NCI-H187 (cell line): ENCODE measurements around the gene BMP4.

Experiments used
- DNase-seq, 2 experiments: peaks; one replicate each; lab custom pipeline; 2025; lab: John Stamatoyannopoulos, UW

Gene BMP4

DNA sequence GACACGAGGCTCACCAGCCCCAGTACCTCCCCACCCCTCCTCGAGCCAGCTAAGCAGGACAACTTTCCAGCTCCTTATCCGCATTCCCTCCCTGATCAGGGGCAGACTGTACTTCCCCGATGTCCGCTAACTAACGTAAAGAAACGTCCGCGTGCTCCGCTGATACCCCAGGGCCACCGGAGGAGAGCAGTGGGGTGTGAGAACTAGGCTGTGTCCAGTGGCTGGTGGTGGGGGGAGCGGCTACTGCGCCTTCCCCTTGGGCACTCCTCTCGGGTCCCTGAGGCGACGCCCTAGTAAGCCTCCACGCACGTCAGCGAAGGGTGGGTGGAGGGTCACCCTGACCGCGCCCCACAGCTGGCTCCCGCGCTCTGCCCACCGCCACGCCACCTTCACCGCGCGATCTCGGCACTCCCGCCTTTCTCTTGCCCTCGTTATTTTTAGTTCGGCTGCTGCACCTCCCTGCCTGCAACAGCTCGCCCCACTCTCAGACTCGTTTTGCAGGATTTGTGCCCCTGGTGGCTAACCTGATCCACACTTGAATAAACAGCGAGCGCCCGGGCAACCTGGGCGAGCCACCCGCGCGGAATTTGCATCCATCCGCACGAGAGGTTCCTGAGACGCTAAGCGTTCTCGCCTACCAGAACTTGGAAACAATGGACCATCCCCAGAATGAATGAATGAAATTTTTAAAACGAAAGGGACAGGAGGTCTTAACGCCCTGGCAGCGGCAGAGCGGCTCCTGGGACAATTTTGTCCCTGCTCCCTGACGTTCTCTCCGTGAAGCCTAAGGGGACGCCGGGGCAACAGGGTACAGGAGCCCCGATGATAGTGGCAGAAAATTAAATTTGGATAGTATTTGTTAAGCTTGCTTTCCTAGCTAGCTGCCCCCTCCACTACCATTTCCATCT lies 6.9 kb upstream of the BMP4 start:
- no peak for DNase-seq

DNA sequence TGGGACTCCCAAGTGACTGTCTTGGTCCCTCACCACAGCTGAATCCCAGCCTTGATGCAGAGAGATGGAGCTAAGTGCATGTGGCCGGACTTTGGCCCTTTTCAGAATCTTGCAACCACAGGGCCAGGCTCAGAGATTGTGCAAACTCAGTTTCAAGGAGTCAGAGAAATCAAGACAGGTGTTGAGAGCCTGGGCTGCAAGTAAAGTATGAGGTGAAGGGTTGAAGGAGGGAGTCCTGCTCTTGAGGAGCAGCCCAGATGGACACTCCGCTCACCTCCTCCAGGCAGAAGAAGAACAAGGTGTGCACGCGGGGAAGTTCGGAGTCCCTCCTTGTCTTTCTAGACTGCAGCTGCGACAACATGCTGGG lies 6.3 kb upstream of the BMP4 start:
- no peak for DNase-seq

DNA sequence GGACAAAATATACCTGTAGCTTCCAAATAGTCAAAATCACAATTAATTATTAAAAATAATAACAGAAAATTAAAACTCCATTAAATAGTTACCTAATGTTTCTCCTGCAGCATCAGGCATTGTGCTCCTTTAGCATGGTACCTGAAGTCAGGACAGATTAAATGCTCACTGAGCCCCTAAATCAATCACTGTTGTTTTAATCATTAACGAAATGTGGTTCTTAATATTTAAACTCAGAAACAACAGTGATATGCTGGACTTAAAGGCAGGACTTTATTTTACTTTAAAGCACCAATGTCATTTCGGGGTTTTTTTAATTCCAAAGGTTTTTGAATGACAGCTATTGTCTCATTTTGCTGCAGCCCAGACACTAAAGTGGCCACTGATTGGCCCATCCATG lies 2.0 kb upstream of the BMP4 start:
- DNase-seq: no peak

DNA sequence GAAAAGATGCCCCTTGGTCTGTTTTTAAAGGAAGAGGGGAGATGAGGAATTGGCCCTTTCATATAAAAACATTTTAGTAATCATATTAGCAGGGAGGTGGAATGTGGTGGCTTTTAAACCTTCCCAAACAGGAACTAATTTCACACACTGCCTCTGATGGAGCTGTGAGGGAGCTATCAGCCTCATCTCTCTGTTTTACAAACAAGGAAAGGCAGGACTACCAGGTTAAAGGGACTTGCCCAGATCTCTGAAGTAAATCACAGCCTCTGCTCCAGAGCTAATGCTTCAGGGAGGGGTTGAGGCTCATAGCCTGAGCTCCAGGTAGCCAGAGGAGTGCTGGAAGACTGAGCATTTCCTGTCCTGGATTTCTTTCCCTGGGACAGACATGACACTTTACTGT lies 1.1 kb upstream of the BMP4 start:
- DNase-seq: no peak

DNA sequence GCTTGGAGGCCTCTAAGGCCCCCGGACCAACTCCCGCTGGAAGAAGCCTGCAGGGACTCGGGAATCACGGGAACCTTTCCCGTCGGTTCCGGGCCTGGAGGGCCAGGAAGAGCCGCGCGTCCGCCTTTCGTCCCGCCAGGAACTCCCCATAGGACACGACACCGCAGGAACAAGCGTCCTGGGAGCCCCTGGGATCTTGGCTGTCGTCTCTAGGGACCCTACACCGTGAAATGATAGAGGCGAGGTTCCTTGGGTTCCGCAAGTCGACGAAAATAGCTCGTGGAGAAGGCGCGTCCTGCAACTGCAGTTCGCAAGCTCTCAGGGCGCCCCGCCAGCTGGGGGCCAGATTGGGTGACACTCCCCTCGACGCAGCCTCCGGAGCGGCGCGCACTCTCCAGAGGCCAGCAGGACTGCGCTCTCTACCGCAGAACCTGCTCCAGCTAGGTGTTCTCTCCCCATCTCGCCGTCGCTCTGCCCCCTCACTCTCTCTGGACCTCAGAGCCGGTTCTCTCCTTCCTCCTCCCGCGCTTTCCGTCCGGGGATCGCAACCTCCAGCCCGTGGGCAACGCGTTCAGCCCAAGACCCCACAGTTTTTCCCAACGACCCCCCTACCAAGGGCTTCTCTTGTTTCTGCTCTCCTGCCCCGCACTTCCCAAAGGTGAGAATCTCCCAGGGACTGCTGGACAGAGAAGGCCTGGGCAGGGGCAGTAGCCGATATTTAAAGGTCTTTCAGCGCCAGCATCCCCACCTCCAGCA lies 776 bp downstream of the BMP4 start:
- DNase-seq: peak in 1 of 2 experiments; percentile 3

DNA sequence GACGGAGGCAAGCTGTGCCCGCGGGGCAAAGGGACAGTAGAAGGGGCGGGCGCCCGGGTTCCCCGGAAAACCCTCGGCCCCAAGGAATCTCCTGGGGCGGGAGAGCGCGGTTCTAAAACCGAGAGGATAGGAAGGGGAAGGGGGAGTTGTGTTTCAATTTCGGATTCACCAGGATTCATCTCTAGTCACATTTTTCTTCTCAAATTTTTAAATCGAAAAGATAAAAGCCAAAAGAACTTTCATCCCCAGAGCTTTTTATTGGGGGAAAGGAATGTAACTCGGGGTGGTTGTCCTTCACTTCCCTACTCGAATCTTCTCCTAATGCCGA lies 1.4 kb downstream of the BMP4 start:
- DNase-seq: no peak

DNA sequence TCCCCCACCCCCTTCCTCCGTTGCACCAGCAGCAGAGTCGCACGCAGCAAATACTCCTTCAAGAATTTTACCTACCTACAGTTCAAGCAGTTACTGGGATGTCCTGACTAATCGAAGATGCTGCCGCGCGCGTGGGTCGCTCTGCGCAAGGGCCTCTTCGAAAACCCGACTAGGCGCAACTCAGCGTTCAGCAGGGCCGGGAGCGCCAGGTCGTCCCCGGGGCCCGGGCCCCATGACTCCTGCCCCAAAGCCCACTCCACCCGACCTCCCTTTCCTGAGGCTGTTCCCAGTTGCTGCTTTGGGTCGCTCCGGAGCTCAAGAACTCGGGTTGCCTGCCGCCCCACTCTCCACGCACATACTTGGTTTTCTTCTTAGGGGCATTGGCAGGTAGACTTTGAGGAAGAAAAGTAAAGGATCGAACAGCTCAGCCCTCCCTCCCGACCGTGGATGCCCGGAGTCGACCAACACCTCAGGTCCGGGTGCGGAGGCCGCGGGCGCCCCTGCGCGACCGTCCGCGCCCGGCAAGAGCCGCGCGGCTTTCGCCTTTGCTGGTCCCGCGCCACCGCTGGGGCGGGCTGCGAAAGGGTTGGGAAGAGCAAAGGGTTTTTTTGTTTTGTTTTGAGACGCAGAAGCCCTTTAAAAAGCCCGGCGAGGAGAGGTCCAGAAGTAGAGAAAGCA lies 1.9 kb downstream of the BMP4 start:
- no peak for DNase-seq

DNA sequence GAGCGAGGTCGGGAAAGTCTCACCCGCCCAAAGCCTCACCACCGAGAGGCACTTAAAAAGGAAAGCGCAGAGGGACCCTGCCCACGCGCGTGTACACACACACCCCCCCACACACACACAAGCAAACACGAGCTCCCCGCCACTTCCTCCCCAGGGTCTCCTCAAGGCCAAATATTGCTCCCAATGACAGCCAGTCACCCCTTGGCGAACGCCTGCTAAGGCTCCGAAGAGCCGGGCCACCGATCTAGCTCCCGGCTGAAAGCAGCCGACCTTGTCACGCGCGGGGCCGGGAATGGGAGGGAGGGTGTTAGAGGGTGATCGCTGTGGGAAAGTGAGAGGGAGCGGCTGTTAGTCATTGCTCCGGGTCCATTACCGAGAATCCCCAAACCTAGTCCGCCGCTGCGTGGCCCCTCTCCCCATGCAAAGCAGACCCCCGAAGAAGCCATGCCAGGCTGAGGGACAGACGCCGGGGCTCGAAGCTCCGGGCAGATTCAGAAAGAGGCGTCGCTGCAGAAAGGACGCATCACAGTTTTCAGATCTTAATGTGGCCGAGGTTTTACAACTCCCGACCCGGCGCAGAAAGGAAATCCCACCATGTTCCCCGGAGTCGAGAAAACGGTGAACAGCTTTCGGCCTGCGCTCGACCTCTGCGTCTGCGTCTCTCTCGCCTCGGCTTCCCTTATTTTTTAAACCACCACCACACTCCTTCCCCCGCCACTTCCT lies 2.6 kb downstream of the BMP4 start:
- peak in 1 of 2 experiments; percentile 20 for DNase-seq

DNA sequence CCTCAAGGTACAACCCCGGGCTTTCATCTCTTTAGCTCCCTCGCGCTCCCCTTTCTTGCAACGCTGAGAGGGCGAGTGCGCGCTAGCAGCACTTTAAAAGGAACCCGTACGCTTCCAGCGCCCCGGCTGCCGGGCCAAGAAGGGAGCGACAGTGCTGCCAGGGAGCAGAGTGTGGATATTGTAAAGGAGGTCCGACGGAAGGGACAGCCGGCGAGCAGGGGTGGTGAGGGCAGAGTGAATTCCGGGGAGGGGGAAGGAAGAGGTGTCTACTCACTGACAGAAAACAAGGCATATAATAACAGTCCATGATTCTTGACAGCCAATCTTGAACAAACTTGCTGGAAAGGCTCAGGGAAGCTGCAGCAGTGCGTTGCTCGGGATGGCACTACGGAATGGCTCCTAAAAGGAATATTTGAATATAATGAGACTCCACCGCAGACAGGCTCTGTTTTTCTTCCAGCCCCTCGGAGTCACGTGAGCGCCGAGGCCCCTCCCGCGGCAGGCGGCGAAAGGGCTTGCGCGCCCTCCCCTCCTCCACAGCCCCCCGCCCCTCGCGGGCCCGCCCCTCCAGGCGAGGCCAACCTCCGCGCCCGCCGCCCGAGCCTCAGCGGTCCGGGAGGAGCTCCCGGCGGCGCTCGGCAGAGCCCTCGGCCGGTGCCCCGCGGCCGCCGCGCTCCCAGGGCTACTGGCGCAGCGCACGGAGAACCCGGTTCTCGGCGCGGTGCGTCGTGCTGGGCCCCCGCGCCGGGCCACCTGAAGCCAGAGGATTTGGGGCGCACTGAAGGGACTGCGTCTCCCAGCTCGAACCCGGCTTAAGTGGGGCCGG lies 3.4 kb downstream of the BMP4 start:
- DNase-seq: peak; percentile 23 to 56

DNA sequence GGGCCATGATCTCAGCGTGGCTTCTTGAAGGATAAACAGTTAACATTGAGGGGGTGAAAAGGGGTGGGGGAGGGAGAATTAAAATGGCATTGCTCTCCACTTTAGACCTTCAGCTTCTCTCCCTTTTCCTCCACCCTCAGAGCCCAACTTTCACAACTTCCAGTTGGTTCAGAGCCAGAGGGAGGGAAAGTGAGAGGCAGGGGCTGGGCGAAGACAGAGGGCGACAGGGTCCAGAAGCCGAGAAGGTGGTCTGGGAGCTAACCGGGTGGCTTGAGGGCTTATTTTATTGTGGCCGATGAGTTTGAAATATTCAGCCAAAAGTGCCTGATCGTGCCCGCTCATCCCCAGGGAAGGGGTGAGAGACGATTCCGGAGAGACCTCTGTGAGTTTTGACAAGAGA lies 4.1 kb downstream of the BMP4 start:
- no peak for DNase-seq

DNA sequence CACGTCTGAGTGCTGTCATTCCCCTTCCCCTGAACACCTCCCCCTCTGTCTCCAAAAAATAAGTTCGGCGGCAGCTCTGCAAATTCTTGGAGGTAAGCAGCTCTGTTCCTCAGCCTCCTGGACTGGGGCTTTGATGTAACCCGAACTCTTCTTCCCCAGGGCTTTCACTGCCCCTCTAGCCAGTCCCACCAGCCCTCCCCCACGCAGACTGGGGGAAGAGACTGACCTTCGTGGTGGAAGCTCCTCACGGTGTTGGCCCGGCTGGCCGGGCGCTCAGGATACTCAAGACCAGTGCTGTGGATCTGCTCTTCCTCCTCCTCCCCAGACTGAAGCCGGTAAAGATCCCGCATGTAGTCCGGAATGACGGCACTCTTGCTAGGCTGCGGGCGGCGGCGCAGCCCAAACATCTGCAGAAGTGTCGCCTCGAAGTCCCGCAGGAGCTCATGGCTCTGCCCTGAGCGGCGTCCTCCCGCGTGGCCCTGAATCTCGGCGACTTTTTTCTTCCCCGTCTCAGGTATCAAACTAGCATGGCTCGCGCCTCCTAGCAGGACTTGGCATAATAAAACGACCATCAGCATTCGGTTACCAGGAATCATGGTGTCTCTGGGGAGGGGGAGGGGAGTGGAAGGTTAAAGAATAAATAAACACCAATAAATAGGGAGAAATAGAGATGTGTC lies 4.9 kb downstream of the BMP4 start:
- no peak for DNase-seq

DNA sequence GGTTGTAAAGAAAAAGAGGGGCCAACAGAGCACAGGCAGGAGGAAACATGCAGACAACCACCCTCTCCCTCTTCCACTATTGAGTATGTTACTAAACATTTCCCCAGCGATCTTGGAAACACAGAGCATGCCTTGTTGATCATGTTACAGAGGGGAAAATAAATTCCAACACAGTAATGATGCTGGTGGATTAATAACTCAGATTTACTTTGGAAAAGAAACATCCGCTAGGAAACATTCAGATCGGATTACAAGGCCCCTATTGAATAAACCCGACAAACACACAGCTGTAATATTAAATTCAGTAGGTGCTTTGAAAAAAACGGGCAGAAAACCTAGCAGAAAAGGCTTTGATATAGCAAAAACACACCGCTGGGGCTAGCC lies 5.4 kb downstream of the BMP4 start:
- DNase-seq: no peak

DNA sequence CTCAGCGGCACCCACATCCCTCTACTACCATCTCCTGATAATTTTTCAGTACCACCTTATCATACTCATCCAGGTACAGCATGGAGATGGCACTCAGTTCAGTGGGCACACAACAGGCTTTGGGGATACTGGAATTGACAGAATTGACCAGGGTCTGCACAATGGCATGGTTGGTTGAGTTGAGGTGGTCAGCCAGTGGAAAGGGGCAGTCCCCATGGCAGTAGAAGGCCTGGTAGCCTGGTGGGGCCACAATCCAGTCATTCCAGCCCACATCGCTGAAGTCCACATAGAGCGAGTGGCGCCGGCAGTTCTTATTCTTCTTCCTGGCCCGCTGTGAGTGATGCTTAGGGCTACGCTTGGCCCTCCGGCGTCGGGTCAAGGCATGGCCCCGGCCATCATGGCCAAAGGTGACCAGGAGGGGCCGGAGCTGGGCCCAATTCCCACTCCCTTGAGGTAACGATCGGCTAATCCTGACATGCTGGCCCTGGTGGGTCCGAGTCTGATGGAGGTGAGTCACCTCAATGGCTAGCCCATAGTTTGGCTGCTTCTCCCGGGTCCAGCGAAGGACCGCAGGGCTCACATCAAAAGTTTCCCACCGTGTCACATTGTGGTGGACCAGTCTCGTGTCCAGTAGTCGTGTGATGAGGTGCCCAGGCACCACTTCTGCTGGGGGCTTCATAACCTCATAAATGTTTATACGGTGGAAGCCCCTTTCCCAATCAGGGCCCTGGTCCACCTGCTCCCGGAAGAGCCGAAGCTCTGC lies 6.4 kb downstream of the BMP4 start:
- DNase-seq: no peak

DNA sequence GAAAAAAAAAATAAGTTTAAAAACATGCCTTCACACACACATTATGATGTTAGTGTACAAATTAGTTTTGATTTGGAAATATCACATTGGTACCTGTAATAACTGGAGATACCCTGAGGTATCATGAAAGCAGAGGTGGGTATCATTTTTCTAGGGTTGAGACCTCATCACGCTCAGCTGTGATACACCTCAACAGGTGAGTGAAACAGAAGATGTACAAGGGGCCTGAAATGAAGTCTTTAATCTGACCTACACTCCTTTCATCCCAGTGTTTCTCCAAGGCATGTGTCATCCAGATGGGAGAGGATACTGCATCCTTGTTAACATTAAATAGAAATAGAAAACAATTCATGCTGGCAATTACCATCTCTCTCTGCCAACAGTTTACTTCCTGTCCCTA lies 7.4 kb downstream of the BMP4 start:
- no peak for DNase-seq

DNA sequence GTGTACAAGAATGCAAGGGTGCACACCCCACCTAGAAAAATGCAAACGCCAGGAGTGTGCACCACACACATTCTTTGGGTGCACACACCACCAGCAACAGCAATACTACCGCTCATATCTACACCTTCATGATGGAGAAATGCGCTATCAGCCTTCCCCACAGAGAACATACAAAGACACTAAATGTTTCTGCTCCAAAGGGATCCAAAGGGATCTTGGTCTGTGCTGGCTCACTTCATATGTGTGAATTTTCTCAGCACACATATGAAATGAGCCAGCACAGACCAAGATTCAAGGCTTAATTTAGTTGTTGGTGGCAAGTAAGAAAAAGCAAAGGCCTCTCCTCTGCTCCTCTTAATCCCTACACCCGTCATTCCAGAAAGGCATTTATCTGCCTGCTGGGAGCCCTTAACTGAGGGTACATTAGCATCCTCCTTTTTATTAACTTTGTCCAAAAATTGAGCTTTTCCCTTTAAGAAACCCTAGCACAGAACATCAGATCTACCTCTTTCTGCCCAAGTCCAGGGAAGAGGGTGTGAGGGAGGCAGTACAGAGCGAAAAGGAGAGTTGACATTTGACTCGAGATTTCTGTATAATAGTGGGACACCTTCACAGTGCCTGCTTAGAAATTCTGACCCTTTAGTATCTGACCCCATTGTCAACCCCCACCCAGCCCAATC lies 8.3 kb downstream of the BMP4 start:
- DNase-seq: no peak

DNA sequence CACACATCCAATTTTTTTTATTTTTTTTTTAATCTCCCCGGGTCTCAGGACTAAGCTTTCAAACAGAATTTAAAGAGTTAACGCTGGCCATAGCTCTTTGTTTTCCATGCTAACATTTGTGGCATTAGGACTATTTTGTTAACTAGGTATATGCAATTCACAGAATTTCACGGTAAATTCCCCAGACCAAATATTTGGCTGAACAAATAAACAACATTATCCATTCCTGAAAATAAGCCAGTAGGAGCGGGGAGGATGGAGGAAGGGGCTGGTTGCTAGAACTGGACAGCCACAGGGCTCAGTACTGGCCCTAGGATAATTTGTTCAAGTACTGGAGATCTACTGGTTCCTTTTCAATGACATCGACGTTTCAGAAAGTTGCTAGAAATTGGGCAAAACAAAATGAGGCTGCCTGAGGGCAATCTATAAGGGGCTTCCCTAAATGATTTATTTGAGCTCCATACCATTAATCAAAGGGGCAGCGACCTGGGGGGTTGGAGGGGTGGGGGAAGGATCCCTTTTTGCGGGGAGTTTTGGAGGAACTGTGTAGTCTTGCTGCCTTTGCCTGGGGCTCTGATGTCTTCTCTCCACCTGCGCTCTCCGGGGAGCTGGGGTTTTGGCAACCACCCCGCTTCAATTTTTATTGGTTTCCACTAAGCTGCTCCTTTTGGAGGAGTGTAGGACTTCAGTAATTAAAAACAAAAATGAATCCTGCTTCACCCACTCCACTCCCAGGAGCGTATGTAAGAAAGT lies 9.0 kb downstream of the BMP4 start:
- no peak for DNase-seq

DNA sequence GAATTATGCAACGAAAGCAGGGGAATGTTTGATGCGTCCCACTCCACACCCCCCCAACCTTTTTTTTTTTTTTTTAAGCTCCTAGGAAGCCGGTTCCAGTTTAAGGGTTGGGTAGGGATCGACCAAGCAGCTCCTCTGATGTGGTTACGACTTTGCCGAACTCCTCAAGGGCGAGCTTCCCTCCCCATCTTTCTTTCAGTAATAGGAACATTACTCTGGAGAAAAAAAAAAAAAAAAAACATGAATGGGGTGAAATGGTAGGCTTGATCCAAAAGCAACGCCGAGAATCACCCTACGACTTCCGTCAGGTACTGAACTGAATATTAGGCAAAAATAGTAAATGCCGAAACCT lies 9.6 kb downstream of the BMP4 start:
- DNase-seq: no peak

DNA sequence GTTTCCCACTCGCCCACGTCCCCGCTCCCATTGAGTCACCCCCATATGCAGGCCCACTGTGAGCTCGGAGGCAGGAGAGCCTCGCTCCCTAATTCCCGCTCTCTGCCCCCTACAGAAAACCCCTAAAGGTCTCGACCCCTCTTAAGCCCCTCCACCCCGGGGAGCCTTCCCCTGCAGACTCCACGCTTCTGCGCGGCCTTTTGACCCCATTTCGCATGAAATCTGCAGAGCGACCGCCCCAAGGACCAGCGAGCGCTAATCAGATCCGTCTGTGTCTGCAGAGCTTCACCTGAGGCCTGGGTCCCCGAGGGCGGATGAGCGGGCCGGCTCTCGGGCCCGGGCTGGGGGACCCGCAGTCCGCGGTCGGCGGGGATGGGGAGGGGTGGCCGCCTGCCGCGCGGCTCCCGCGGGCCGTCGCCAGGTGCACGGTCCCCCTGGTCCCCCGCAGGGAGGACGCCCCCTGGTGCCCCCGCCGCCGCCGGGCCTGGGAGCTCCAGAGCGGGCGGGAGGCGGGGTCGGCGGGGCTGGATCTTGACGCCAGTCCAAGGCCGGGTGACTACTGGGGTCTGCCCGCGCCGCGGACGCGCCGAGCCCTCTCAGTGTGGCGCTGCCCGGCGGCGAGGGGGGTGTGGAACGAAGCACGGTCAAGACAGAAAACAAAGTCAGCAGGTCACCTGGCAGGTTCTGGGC lies 10.1 kb downstream of the BMP4 start:
- no peak for DNase-seq
